Coronary artery (tissue), 2 donors: ENCODE results near the gene LRRTM2.

Source experiments
- DNase-seq: peaks from one replicate; pipeline ENCODE4 v3.0.0-alpha.2; 2017; ENCODE audit warnings: low spot score
- H3K27ac ChIP-seq, 2 donors: fragments of 200-600 bp; sonication (generic); one replicate each; pipeline ENCODE4 v1.5.1; 2016 to 2019
- H3K4me3 ChIP-seq: fragments of 200-600 bp; sonication (generic); 2 replicates; pipeline ENCODE4 v1.5.1; 2016; ENCODE audit warnings: mild to moderate bottlenecking, moderate library complexity
- TF ChIP-seq, protein P1 (sequence below): fragments of 200-600 bp; sonication (generic); IDR thresholded peaks from one replicate; pipeline ENCODE4 v1.5.1; 2019; ENCODE audit warnings: antibody characterized with exemption

LRRTM2 gene

GRCh38 chr5:138912093-138912492, 37.0 kb upstream of the LRRTM2 start:
- no peak for DNase-seq
- Histone ChIP-seq H3K27ac (no peak overlapping the region), H3K4me3 (no peak overlapping the region)
- TF ChIP-seq, protein P1, sequence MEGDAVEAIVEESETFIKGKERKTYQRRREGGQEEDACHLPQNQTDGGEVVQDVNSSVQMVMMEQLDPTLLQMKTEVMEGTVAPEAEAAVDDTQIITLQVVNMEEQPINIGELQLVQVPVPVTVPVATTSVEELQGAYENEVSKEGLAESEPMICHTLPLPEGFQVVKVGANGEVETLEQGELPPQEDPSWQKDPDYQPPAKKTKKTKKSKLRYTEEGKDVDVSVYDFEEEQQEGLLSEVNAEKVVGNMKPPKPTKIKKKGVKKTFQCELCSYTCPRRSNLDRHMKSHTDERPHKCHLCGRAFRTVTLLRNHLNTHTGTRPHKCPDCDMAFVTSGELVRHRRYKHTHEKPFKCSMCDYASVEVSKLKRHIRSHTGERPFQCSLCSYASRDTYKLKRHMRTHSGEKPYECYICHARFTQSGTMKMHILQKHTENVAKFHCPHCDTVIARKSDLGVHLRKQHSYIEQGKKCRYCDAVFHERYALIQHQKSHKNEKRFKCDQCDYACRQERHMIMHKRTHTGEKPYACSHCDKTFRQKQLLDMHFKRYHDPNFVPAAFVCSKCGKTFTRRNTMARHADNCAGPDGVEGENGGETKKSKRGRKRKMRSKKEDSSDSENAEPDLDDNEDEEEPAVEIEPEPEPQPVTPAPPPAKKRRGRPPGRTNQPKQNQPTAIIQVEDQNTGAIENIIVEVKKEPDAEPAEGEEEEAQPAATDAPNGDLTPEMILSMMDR = no peak

DNA sequence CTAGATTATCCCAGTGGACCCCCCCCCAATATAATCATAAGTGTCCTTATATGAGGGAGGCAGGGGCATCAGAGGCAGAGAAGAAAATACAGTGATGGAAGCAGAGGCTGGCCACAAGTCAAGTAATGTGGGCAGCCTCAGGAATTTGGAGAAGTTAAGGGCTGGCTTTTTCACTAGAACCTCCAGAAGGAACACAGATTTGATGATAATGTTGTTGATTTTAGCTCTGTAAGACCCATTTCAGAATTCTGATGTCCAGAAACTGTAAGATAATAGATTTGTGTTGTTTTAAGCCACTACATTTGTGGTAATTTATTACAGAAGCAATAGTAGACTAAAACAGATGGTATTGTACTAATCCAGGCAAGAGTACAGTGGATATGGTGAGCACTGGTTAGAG, 36.3 kb upstream of the LRRTM2 start:
- Histone ChIP-seq H3K27ac (no peak overlapping the region), H3K4me3 (no peak overlapping the region)
- TF ChIP-seq, protein P1 = no peak
- no peak for DNase-seq

- H3K4me3 ChIP-seq = no peak overlapping the region
- H3K27ac ChIP-seq = no peak overlapping the region
- TF ChIP-seq, protein P1 = no peak
- DNase-seq = no peak
These were observed 35.5 kb upstream of the LRRTM2 start for GRCh38 chr5:138910546-138911185.

DNA sequence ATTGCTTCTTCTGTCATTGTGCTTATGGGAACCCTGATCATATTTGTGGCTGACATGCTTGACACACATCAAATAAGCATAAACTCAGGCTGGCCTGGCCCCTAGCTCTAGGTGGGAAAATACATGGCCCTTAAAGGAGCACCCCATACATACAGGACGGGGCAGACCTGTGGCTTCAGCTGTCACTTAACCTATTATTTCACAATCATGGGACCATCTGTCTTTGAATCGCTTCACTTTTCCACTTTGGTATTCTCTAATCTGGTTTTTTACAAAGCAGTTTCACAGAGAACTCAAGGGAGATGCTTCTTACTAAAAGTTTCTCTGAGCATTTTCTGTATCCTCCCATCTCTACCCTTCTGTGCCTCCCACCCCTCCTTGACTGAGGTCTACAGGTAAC, 34.6 kb upstream of the LRRTM2 start:
- no peak overlapping the region for H3K4me3 ChIP-seq
- H3K27ac ChIP-seq = no peak overlapping the region
- TF ChIP-seq, protein P1 = no peak
- DNase-seq = no peak

- DNase-seq = no peak
- no peak overlapping the region for H3K27ac ChIP-seq
- TF ChIP-seq, protein P1 = no peak
- no peak overlapping the region for H3K4me3 ChIP-seq
These were observed 30.4 kb upstream of the LRRTM2 start for GRCh38 chr5:138905541-138905940.

DNA sequence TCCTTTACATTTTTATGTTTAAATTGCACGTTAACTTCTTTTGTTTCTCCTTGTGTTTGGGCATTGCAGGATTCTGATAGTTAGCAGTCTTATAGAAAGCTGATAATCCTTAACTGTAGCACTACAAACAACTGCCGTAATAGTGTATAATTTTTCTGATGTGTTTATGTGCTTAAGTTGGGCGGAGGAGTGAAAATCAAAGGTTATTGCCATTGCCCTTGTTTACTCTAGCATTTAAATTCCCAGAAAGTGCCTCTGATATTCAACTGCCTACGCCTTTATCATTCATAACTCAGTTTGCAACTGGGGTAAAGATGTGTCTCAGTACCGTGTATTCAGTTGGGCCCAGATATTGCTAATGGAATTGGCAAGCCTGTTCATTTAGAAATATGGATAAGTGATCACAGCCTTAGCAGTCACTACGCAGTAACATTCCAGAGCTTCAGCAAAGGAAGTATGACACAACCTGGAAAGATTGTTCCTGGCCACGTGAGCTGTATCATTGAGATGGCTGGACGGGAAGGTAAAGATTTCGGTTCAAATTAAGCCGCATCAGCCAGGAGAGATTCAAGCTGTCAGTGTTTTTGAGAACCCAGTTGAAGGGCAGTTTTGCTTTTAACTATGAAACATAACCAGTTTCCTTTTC, 28.1 kb upstream of the LRRTM2 start:
- Histone ChIP-seq H3K27ac (no peak overlapping the region), H3K4me3 (no peak overlapping the region)
- no peak for DNase-seq
- TF ChIP-seq, protein P1 = no peak

GRCh38 chr5:138901716-138902115, 26.6 kb upstream of the LRRTM2 start:
- H3K4me3 ChIP-seq = no peak overlapping the region
- TF ChIP-seq, protein P1 = no peak
- DNase-seq = no peak
- no peak overlapping the region for H3K27ac ChIP-seq
